ENCODE data around the gene GMCL2. TPM values are rescaled to one million over a fixed set of nuclear protein-coding genes. Genes with fewer than 3 reads are reported as not detected.

The GMCL2 gene
- total RNA-seq, 4 donors from 2014 or later, result not detected

GRCh38 chr5:178163772-178164735, 23.1 kb downstream of the GMCL2 start:
- DNase-seq (ENCODE audit: low spot score) (peak; percentile 95), ATAC-seq (ENCODE audit: low FRiP score) (peak; percentile 95)
- peak in 2 of 3 donors; percentile 75 to 97 for TF ChIP-seq CTCF (IDR thresholded peaks at IDR 0.05)

GRCh38 chr5:178162481-178162880, 24.7 kb downstream of the GMCL2 start:
- DNase-seq (ENCODE audit: low spot score) (no peak), ATAC-seq (ENCODE audit: low FRiP score) (no peak)
- TF ChIP-seq CTCF (IDR thresholded peaks at IDR 0.05), result no peak

DNA sequence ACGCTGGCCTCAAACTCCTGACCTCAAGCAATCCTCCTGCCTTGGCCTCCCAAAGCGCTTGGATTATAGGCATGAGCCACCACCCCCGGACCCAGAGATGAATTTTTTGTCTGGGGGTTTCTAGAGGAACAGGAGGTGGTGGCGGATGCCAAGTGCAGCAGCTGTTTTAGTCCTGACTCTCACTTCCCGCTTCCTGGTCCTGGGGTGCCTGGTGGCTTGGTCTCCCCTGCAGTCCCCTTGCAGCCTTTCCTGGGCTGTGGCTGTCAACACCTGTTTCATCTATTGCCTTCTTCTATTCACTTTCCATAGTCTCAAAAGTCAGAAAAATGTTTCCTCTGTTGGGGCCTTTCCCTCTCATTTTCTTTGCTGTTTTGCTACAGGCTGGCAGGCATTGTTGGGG, 27.0 kb downstream of the GMCL2 start:
- ATAC-seq (ENCODE audit: low FRiP score) (no peak), DNase-seq (ENCODE audit: low spot score) (no peak)
- TF ChIP-seq CTCF (IDR thresholded peaks at IDR 0.05), result no peak

DNA sequence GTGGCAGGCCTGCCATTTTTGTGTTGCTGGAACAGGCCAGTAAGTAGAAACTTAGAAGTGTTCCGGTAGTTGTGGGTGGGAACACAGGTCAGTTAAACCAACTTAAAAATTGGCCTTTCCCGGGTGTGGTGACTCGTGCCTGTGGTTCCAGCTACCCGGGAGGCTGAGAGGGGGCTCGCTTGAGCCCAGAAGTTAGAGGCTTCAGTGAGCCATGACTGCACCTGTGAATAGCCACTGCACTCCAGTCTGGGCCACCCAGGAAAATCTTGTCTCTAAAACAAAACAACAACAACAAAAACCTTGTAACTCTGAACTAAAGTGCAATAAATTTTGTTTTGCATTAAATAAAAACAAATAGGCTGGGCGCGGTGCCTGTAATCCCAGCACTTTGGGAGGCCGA, 32.1 kb downstream of the GMCL2 start:
- DNase-seq (ENCODE audit: low spot score) (no peak), ATAC-seq (ENCODE audit: low FRiP score) (no peak)
- TF ChIP-seq CTCF (IDR thresholded peaks at IDR 0.05), result no peak

DNA sequence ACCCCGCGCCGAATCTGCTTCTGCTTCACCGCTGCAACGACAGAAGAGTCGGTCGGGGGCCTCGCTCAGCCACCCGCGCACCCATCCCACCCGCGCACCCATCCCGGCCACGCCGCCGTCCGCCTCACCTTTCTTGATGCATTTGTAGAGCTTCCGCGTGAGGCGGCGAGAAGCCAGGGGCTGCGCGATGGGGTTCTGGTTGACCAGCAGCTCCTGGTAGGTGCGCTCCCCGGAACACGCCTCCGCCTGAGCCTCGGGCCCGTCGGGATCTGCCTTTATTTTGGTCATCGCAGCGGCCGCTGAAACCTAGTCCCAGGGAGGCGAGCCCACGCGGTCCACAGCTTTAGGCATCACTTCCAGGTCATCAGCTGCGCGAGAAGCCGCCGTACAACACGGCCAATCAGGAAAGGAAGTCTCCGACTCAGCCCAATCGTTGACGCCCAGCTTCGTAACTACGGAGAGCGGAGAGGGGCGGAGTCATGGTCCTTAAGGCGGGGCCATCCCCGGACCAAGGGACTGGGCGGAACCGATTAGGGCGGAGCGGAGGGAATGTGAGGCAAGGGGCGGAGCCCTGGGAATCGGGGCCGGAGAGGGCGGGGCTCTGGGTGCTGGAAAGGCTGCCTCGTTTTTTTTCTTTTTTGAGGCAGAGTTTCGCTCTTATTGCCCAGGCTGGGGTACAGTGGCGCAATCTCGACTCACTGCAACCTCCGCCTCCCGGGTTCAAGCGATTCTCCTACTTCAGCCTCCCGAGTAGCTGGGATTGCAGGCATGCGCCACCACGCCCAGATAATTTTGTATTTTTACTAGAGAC, 33.4 kb downstream of the GMCL2 start, which contains the start of gene NHP2:
TSS of gene NHP2 (minus strand) at position 356 of the 811 bp plus-strand sequence. CDS start at position 288, 68 bp downstream.
- ATAC-seq (ENCODE audit: low FRiP score) (peak; percentile 100), DNase-seq (ENCODE audit: low spot score) (peak; percentile 93)
- no peak for TF ChIP-seq CTCF (IDR thresholded peaks at IDR 0.05)

DNA sequence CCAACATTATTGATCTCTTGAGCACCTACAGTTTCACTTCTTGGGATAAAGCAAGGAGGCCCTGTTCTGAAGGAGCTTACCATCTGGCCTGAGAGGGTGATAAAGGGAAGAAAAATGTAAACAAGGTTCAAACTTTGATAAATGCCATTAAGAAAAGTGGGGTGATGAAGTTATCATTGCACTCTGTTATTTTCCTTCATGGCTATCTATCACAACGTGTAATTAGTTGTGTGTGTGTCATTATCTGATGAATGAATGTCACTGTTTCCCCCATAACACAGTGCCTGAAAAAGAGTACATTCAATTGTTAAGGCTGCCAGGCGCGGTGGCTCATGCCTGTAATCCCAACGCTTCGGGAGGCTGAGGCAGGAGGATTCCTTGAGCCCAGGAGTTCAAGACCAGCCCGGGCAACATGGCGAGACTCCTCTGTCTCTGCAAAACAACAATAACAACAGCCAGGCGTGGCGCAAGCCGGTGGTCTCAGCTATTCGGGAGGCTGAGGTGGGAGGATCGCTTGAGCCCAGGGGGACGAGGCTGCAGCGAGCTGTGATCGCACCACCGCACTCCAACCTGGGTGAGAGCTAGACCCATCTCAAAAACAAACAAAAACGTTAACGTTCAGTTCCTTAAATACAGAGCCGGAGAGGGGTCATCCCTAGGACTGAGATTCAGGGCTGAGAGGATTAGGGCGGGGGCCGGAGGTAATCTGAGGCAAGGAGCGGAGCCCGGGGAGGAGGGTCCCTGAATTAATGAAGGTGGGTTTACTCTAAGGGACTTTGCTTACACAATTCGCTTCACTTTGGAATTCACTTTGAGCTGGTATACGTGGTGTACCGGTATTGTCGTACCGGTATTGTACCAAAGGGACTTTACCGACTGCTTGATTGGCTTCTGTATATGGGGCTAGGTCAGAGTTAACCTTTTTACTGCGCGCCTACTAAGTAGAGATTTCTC, 34.4 kb downstream of the GMCL2 start:
- TF ChIP-seq CTCF (IDR thresholded peaks at IDR 0.05), result no peak
- ATAC-seq (ENCODE audit: low FRiP score) (no peak), DNase-seq (ENCODE audit: low spot score) (no peak)
